ENCODE measurements around the gene IKZF3.

Gene IKZF3

DNA sequence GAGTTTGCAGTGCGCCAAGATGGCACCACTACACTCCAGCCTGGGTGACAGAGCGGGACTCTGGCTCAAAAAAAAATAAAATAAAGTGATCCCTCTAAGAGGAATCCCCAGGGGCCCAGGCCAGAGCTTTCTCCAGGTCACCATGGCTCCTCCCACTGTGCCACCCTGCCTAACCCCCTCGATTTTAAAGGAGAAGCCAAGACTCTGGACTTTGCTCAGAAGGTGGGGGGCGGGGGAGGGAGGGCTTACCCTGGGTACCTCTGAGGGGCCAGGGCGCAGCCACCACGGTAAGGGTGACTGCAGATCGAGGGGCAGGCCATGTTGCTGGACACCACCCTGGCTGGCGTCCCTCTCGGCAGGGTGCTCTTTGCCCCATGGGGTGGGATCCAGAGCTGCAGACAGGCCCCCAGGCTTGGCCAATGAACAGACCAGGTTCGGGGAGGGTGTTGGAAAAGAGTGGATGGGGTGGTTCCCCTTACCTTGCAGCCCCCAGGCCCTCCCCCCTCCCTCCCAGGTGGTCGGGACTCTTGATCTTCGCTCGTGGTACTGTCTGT, 126.8 kb downstream of the IKZF3 start:
- Histone ChIP-seq H3K27me3 (ENCODE audit: low read depth, low read length) (peaks cover 14% of the 10 kb centered on the region), H3K79me2 (ENCODE audit: low read length) (no peaks in the 10 kb centered on the region), H3K9me3 (ENCODE audit: insufficient read depth, low read length) (no peaks in the 10 kb centered on the region), H4K20me1 (ENCODE audit: insufficient read depth, low read length) (no peaks in the 10 kb centered on the region), H3K36me3 (replicated peaks; ENCODE audit: low read depth, low read length) (no peaks in the 10 kb centered on the region), H3K27ac (ENCODE audit: low read length) (no peak overlapping the region), H2AFZ (ENCODE audit: low read depth, low read length) (peak overlapping the region; percentile 78), H3K4me2 (ENCODE audit: low read length) (peak overlapping the region; percentile 87), H3K9ac (ENCODE audit: low read length) (peak overlapping the region; percentile 53), H3K4me1 (ENCODE audit: low read length) (peaks cover 29% of the 10 kb centered on the region), H3K4me3 (ENCODE audit: low read length) (peak overlapping the region; percentile 79)
- TF ChIP-seq, protein P1, sequence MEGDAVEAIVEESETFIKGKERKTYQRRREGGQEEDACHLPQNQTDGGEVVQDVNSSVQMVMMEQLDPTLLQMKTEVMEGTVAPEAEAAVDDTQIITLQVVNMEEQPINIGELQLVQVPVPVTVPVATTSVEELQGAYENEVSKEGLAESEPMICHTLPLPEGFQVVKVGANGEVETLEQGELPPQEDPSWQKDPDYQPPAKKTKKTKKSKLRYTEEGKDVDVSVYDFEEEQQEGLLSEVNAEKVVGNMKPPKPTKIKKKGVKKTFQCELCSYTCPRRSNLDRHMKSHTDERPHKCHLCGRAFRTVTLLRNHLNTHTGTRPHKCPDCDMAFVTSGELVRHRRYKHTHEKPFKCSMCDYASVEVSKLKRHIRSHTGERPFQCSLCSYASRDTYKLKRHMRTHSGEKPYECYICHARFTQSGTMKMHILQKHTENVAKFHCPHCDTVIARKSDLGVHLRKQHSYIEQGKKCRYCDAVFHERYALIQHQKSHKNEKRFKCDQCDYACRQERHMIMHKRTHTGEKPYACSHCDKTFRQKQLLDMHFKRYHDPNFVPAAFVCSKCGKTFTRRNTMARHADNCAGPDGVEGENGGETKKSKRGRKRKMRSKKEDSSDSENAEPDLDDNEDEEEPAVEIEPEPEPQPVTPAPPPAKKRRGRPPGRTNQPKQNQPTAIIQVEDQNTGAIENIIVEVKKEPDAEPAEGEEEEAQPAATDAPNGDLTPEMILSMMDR (IDR thresholded peaks at IDR 0.05; ENCODE audit: low read depth, low read length) = no peak
- no peak for TF ChIP-seq EZH2phosphoT487 (IDR thresholded peaks at IDR 0.05; ENCODE audit: low read depth)

DNA sequence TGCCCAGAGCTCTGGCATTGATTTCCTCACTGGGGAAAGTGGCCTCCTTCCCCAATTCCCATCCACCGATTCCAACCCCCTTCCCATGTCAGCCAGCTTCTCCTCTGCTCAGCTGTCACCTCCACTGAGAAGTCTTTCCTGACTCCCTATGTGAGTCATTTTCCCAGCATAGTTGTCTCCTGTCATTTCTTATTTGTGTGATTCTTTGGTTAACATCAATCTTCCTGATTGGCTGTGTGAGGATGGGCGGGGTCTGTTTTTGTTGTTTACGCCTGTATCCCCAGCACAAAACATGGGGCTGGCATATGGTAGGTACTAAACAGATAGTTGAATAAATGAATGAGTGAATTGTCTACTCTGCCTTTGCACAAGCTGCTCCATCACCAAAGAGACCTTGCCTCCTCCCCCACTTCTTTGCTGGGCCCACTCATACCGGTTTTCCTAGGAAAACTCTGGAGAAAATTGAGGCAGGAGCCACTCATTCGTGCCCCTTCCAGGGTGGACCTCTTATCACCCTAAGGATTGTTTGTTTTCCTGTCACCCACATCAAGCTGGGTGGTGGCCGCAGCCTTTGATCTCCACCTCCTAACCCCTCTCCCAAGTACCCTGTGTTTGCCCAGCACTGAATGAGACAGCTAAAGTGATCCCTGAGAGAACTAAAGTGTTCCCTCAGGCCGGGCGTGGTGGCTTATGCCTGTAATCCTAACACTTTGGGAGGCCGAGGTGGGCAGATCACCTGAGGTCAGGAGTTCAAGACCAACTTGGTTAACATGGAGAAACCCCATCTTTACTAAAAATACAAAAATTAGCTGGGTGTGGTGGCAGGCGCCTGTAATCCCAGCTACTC, 127.6 kb downstream of the IKZF3 start:
- H3K36me3 ChIP-seq (replicated peaks; ENCODE audit: low read depth, low read length) = no peaks in the 10 kb centered on the region
- H3K27ac ChIP-seq (ENCODE audit: low read length) = no peak overlapping the region
- H3K4me2 ChIP-seq (ENCODE audit: low read length) = no peak overlapping the region
- no peaks in the 10 kb centered on the region for H4K20me1 ChIP-seq (ENCODE audit: insufficient read depth, low read length)
- H3K79me2 ChIP-seq (ENCODE audit: low read length) = no peaks in the 10 kb centered on the region
- no peak overlapping the region for H3K9ac ChIP-seq (ENCODE audit: low read length)
- TF ChIP-seq, protein P1 (IDR thresholded peaks at IDR 0.05; ENCODE audit: low read depth, low read length) = no peak
- TF ChIP-seq EZH2phosphoT487 (IDR thresholded peaks at IDR 0.05; ENCODE audit: low read depth) = no peak
- peaks cover 14% of the 10 kb centered on the region for H3K27me3 ChIP-seq (ENCODE audit: low read depth, low read length)
- peaks cover 29% of the 10 kb centered on the region for H3K4me1 ChIP-seq (ENCODE audit: low read length)
- no peaks in the 10 kb centered on the region for H3K9me3 ChIP-seq (ENCODE audit: insufficient read depth, low read length)
- no peak overlapping the region for H3K4me3 ChIP-seq (ENCODE audit: low read length)
- H2AFZ ChIP-seq (ENCODE audit: low read depth, low read length) = no peak overlapping the region

DNA sequence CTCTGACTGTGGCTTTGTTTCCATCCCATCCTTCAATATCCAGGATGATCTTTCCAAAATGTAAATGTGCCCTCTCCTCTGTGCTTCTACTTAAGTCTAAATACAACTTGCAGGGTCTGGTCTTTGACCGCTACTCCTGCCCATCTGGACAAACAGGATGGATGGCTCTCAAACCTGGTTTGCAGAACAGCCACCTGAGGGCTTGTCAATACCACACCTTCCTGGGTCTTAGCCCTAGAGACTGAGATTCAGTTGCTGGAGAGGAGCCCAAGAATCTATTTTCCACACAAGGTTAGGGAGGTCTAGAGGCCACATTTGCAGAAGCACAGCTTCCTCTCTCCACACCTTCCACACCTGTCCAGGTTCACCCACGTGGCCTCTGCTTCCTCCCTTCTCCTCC, 128.2 kb downstream of the IKZF3 start:
- no peaks in the 10 kb centered on the region for H3K9me3 ChIP-seq (ENCODE audit: insufficient read depth, low read length)
- H3K4me3 ChIP-seq (ENCODE audit: low read length) = no peak overlapping the region
- H3K4me1 ChIP-seq (ENCODE audit: low read length) = peaks cover 29% of the 10 kb centered on the region
- no peaks in the 10 kb centered on the region for H4K20me1 ChIP-seq (ENCODE audit: insufficient read depth, low read length)
- H3K27ac ChIP-seq (ENCODE audit: low read length) = no peak overlapping the region
- no peaks in the 10 kb centered on the region for H3K79me2 ChIP-seq (ENCODE audit: low read length)
- H3K4me2 ChIP-seq (ENCODE audit: low read length) = no peak overlapping the region
- H2AFZ ChIP-seq (ENCODE audit: low read depth, low read length) = no peak overlapping the region
- TF ChIP-seq, protein P1 (IDR thresholded peaks at IDR 0.05; ENCODE audit: low read depth, low read length) = no peak
- TF ChIP-seq EZH2phosphoT487 (IDR thresholded peaks at IDR 0.05; ENCODE audit: low read depth) = no peak
- H3K27me3 ChIP-seq (ENCODE audit: low read depth, low read length) = peaks cover 14% of the 10 kb centered on the region
- H3K36me3 ChIP-seq (replicated peaks; ENCODE audit: low read depth, low read length) = no peaks in the 10 kb centered on the region
- H3K9ac ChIP-seq (ENCODE audit: low read length) = no peak overlapping the region

DNA sequence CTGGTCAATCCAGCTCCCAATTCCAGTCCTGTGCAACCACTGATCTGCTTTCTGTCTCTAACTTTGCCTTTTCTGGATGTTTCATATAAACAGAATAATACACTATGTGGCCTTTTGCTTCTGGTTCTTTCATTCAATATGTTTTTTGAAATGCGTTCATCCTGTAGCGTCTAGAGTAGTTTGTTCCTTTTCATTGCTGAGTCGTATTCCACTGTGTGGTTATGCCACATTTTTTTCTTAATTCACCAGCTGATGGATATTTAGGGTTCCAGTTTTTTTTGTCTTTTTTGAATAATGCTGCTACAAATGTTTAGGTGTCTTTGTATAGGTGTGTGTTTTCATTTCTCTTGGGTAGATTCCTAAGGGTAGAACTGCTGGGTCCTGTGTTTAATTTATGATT, 131.5 kb downstream of the IKZF3 start:
- Histone ChIP-seq H3K9ac (ENCODE audit: low read length) (no peak overlapping the region), H3K9me3 (ENCODE audit: insufficient read depth, low read length) (no peaks in the 10 kb centered on the region), H3K27me3 (ENCODE audit: low read depth, low read length) (peaks cover 8% of the 10 kb centered on the region), H3K4me3 (ENCODE audit: low read length) (no peak overlapping the region), H3K4me2 (ENCODE audit: low read length) (no peak overlapping the region), H2AFZ (ENCODE audit: low read depth, low read length) (no peak overlapping the region), H4K20me1 (ENCODE audit: insufficient read depth, low read length) (no peaks in the 10 kb centered on the region), H3K36me3 (replicated peaks; ENCODE audit: low read depth, low read length) (peaks cover 14% of the 10 kb centered on the region), H3K79me2 (ENCODE audit: low read length) (peaks cover 10% of the 10 kb centered on the region), H3K4me1 (ENCODE audit: low read length) (peaks cover 8% of the 10 kb centered on the region), H3K27ac (ENCODE audit: low read length) (no peak overlapping the region)
- no peak for TF ChIP-seq EZH2phosphoT487 (IDR thresholded peaks at IDR 0.05; ENCODE audit: low read depth)
- TF ChIP-seq, protein P1 (IDR thresholded peaks at IDR 0.05; ENCODE audit: low read depth, low read length) = no peak
